GM20000 (cell line): ENCODE data around the gene GABARAPL1.
"Not testable (repeated sequence)": the region's sequence is repeated elsewhere in the genome, so short reads cannot be mapped to it uniquely, and the experiment has no call there.

Experiments
- DNase-seq: peaks from one replicate; pipeline ENCODE4 v3.0.0; 2012; ENCODE audit warnings: low spot score
- CTCF ChIP-seq: IDR thresholded peaks from 2 replicates; pipeline ENCODE4 v1.5.1; 2012; ENCODE audit warnings: mild to moderate bottlenecking, control low read depth; ENCODE audit errors: extremely low read depth, missing control alignments

Gene GABARAPL1

GRCh38 chr12:10214136-10214894 lies 1.6 kb downstream of the GABARAPL1 start:
- no peak for DNase-seq
- TF ChIP-seq CTCF = no peak

- TF ChIP-seq CTCF = no peak
- no peak for DNase-seq
Measured at GRCh38 chr12:10214895-10215267, 2.2 kb downstream of the GABARAPL1 start.

GRCh38 chr12:10215436-10215835 lies 2.8 kb downstream of the GABARAPL1 start:
- DNase-seq = no peak
- no peak for TF ChIP-seq CTCF

GRCh38 chr12:10215946-10216345 lies 3.3 kb downstream of the GABARAPL1 start:
- not testable (repeated sequence) for DNase-seq

- no peak for DNase-seq
- TF ChIP-seq CTCF = no peak
Measured at GRCh38 chr12:10218021-10218420, 5.3 kb downstream of the GABARAPL1 start.

- DNase-seq = no peak
- no peak for TF ChIP-seq CTCF
Measured at GRCh38 chr12:10220398-10221077, 7.9 kb downstream of the GABARAPL1 start.

GRCh38 chr12:10221846-10222245 lies 9.2 kb downstream of the GABARAPL1 start:
- DNase-seq = no peak
- no peak for TF ChIP-seq CTCF

- no peak for DNase-seq
- TF ChIP-seq CTCF = no peak
Measured at GRCh38 chr12:10223208-10223607, 10.5 kb downstream of the GABARAPL1 start.

GRCh38 chr12:10225426-10225825 lies 12.7 kb downstream of the GABARAPL1 start:
- DNase-seq = not testable (repeated sequence)
